Hepatocyte (in vitro differentiated cells): ENCODE results near the gene PDE4DIP. TPM values are rescaled to one million over a fixed set of nuclear protein-coding genes. Genes with fewer than 3 reads are reported as not detected.
"Not testable (repeated sequence)": the region's sequence is repeated elsewhere in the genome, so short reads cannot be mapped to it uniquely, and the experiment has no call there.

Experiments
- DNase-seq: peaks from one replicate; pipeline ENCODE4 v3.0.0-alpha.2; 2016; ENCODE audit warnings: low spot score
- H2AFZ ChIP-seq: fragments of 200-600 bp; sonication (generic); 2 replicates; pipeline ENCODE4 v1.6.0; 2016; ENCODE audit warnings: antibody characterized with exemption, mild to moderate bottlenecking
- H3K27ac ChIP-seq: fragments of 200-600 bp; sonication (generic); 2 replicates; pipeline ENCODE4 v1.5.1; 2016; ENCODE audit warnings: mild to moderate bottlenecking
- H3K27me3 ChIP-seq: fragments of 200-600 bp; sonication (generic); 2 replicates; pipeline ENCODE4 v1.6.1; 2016
- H3K36me3 ChIP-seq: fragments of 200-600 bp; sonication (generic); replicated peaks from 2 replicates; pipeline ENCODE4 v1.5.1; 2016; ENCODE audit warnings: low read depth; ENCODE audit not compliant: insufficient read depth
- H3K4me1 ChIP-seq: fragments of 200-600 bp; sonication (generic); 2 replicates; pipeline ENCODE4 v1.5.1; 2016; ENCODE audit warnings: mild to moderate bottlenecking, moderate library complexity; ENCODE audit not compliant: insufficient read depth
- H3K4me2 ChIP-seq: fragments of 200-600 bp; sonication (generic); 2 replicates; pipeline ENCODE4 v1.6.0; 2016
- H3K4me3 ChIP-seq: fragments of 200-600 bp; sonication (generic); 2 replicates; pipeline ENCODE4 v1.5.1; 2016; ENCODE audit warnings: mild to moderate bottlenecking
- H3K79me2 ChIP-seq: fragments of 200-600 bp; sonication (generic); 2 replicates; pipeline ENCODE4 v1.6.0; 2017; ENCODE audit warnings: mild to moderate bottlenecking
- H3K9me2 ChIP-seq: fragments of 200-600 bp; sonication (generic); replicated peaks from 2 replicates; pipeline ENCODE4 v1.6.0; 2017; ENCODE audit warnings: mild to moderate bottlenecking; ENCODE audit not compliant: insufficient read depth
- H3K9me3 ChIP-seq: fragments of 200-600 bp; sonication (generic); 2 replicates; pipeline ENCODE4 v1.5.1; 2016; ENCODE audit warnings: low read depth, mild to moderate bottlenecking
- H4K20me1 ChIP-seq: fragments of 200-600 bp; sonication (generic); 2 replicates; pipeline ENCODE4 v1.6.0; 2016; ENCODE audit warnings: mild to moderate bottlenecking; ENCODE audit not compliant: insufficient read depth, poor library complexity, severe bottlenecking
- WGBS: methylation state at CpG from one replicate; pipeline ENCODE4 v1.1.6; 2016; ENCODE audit warnings: low lambda C conversion rate; ENCODE audit errors: missing lambda C conversion rate; 5-methylcytosine and 5-hydroxymethylcytosine counted together
- polyA plus RNA-seq: library from polyadenylated mRNA; unstranded; fragments of >200 nt; fragmentation: Nextera tagmentation; extraction: Ambion mirVana; gene quantifications from 2 replicates; pipeline ENCODE4 v1.2.1, GENCODE V29; 2016
- total RNA-seq: library from RNA; depleted of rRNA; stranded (reverse); fragments of >200 nt; gene quantifications from 2 replicates; pipeline ENCODE4 v1.2.3, GENCODE V29; 2014

The PDE4DIP gene
- total and polyA plus RNA-seq, 2 experiments from 2014 or later = 45.7 to 51.4 TPM

- not testable (repeated sequence) for H4K20me1 ChIP-seq, H3K27me3 ChIP-seq, H3K9me3 ChIP-seq, H3K9me2 ChIP-seq, DNase-seq, H3K36me3 ChIP-seq, H3K4me1 ChIP-seq
- peak overlapping the region; percentile 74 for H3K27ac ChIP-seq
- H3K4me3 ChIP-seq = peak overlapping the region; percentile 73
- 1% methylated on average over 14 of the region's 66 CpGs for WGBS
- H2AFZ ChIP-seq = peak overlapping the region; percentile 81
- peaks cover 27% of the 10 kb centered on the region for H3K79me2 ChIP-seq
- H3K4me2 ChIP-seq = peak overlapping the region; percentile 93
These were observed 108.2 kb downstream of the PDE4DIP start for GRCh38 chr1:148952253-148952937.

GRCh38 chr1:148952938-148953616 lies 108.8 kb downstream of the PDE4DIP start:
- H3K9me3 ChIP-seq, H3K4me1 ChIP-seq, H3K36me3 ChIP-seq, H3K27me3 ChIP-seq, H3K9me2 ChIP-seq, H4K20me1 ChIP-seq: not testable (repeated sequence)
- Histone ChIP-seq H3K27ac (peak overlapping the region; percentile 31), H3K4me3 (peak overlapping the region; percentile 73), H3K4me2 (peak overlapping the region; percentile 93), H2AFZ (peak overlapping the region; percentile 64), H3K79me2 (peaks cover 27% of the 10 kb centered on the region)
- 10% methylated on average over 27 of the region's 28 CpGs for WGBS
- peak; percentile 10 for DNase-seq

GRCh38 chr1:148953730-148954129 lies 109.5 kb downstream of the PDE4DIP start:
- 24% methylated on average over 7 of the region's 7 CpGs for WGBS
- H3K9me2 ChIP-seq, H2AFZ ChIP-seq, H3K9me3 ChIP-seq, H3K36me3 ChIP-seq, H3K27me3 ChIP-seq, H3K4me1 ChIP-seq, H3K27ac ChIP-seq, H4K20me1 ChIP-seq, DNase-seq: not testable (repeated sequence)
- peak overlapping the region; percentile 0 for H3K4me3 ChIP-seq
- H3K79me2 ChIP-seq = peaks cover 27% of the 10 kb centered on the region
- H3K4me2 ChIP-seq = peak overlapping the region; percentile 93

GRCh38 chr1:148958343-148958742 lies 114.1 kb downstream of the PDE4DIP start:
- not testable (repeated sequence) for H3K36me3 ChIP-seq, H3K9me2 ChIP-seq, H3K4me3 ChIP-seq, H3K4me2 ChIP-seq, H3K4me1 ChIP-seq, DNase-seq, H2AFZ ChIP-seq, H3K9me3 ChIP-seq, H3K27ac ChIP-seq, H4K20me1 ChIP-seq, H3K27me3 ChIP-seq
- H3K79me2 ChIP-seq = peaks cover 23% of the 10 kb centered on the region

- not testable (repeated sequence) for H3K4me1 ChIP-seq, H3K36me3 ChIP-seq, H3K4me3 ChIP-seq, H3K79me2 ChIP-seq, H3K9me3 ChIP-seq, H2AFZ ChIP-seq, H3K9me2 ChIP-seq, H3K27ac ChIP-seq, H3K27me3 ChIP-seq, H3K4me2 ChIP-seq, H4K20me1 ChIP-seq, DNase-seq
- 78% methylated on average over 1 of the region's 4 CpGs for WGBS
These were observed 116.2 kb downstream of the PDE4DIP start for GRCh38 chr1:148960212-148961000.

- not testable (repeated sequence) for H3K9me2 ChIP-seq, H3K79me2 ChIP-seq, H3K36me3 ChIP-seq, H3K4me3 ChIP-seq, H3K27me3 ChIP-seq, H2AFZ ChIP-seq, H3K9me3 ChIP-seq, H3K4me1 ChIP-seq, H4K20me1 ChIP-seq, H3K4me2 ChIP-seq, H3K27ac ChIP-seq, DNase-seq
- WGBS = 90% methylated on average over 3 of the region's 6 CpGs
These were observed 118.1 kb downstream of the PDE4DIP start for GRCh38 chr1:148962127-148962857.

- H3K4me2 ChIP-seq, H3K27ac ChIP-seq, H4K20me1 ChIP-seq, H3K4me3 ChIP-seq, H2AFZ ChIP-seq, H3K27me3 ChIP-seq, DNase-seq, H3K4me1 ChIP-seq, H3K9me2 ChIP-seq, H3K36me3 ChIP-seq, H3K9me3 ChIP-seq, H3K79me2 ChIP-seq: not testable (repeated sequence)
- WGBS = 22% methylated on average over 1 of the region's 2 CpGs
These were observed 121.9 kb downstream of the PDE4DIP start for GRCh38 chr1:148966084-148966483.

- not testable (repeated sequence) for H3K27me3 ChIP-seq, H3K79me2 ChIP-seq
- WGBS = 94% methylated on average over 2 of the region's 2 CpGs
These were observed 123.4 kb downstream of the PDE4DIP start for GRCh38 chr1:148967580-148967979.

More at GRCh38 chr1:148967580-148967979, 123.4 kb downstream of the PDE4DIP start:
- DNase-seq, H3K4me1 ChIP-seq, H2AFZ ChIP-seq, H3K4me3 ChIP-seq, H3K4me2 ChIP-seq, H3K9me2 ChIP-seq, H3K9me3 ChIP-seq, H4K20me1 ChIP-seq, H3K36me3 ChIP-seq, H3K27ac ChIP-seq: not testable (repeated sequence)
